ENCODE results near the gene ZFP62. TPM values are rescaled to one million over a fixed set of nuclear protein-coding genes. Genes with fewer than 3 reads are reported as not detected.

ZFP62 gene
- 74.2 TPM for total RNA-seq

DNA sequence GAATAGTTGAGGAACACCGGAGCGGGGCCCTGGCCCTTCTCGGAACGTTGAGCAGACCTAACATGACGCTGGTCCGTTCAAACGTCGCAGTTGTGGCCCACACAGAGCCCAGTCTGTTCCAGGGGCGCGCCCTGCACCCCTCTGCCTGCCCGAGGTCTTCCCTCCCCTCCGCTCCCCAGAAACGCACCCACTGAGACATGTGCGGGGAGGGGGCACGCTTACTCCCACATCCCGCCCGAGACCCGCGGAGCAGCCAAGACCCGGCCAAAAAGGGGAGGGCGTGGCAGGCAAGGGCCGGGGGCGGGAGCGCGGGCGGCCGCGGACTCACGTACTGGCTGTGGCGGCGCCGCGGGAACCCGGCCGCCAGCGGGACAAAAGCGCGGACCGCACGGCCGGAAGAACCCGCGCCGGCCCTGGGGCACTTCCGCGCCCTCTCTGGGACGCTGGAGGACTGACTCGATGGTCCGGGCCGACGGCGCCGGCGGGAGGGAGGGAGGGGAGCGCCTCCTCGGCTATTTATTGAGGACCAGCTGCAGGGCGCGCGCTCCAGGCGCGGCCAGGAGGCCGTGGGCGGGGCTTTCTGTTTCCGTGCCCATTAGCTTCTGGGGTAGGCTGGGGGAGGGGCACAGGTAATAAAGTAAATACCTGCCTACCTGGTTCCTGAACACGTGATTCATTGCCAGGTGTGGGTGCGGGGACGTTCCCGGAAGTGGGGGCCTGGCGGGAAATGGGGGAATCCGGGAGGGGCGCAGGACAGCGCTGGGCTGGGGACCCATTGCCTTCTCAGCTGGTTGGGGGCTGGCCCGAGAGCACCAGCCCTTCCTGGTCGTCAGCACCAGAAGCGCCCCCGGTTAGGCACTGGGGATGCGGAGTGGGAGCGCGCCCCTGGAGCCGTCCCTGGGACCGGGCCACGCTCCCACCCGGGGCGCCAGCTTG is at the start of gene ZFP62:
Gene ZFP62 (minus strand): TSS at position 390 of the 936 bp plus-strand sequence. CDS start 57 bp downstream, at position 333.

GRCh38 chr5:180898621-180899246 is 37.7 kb upstream of the ZFP62 start, which contains the start of gene BTNL8:
Gene BTNL8, plus strand, starts transcription at chr5:180899159. Its CDS starts 152 bp downstream, at chr5:180899311.

GRCh38 chr5:180802325-180803180 is 58.5 kb downstream of the ZFP62 start, which contains the start of gene MGAT1:
Gene MGAT1, minus strand, starts transcription at chr5:180802806. Its CDS starts 9,835 bp downstream, at chr5:180792971.

Small RNA genes lying within 50 kb of the gene (small RNA-seq; reads per million reads assigned to genes)
- not detected for gene RF00019 (ENCODE audit: low replicate concordance)

Other genes with a start within 250 kb of the ZFP62 start
- 3.1 TPM for gene FLT4, start 211.7 kb downstream of the ZFP62 start, total RNA-seq
- gene OR2Y1, start 121.2 kb downstream of the ZFP62 start, total RNA-seq: not detected
- 26.0 TPM for gene MGAT1, start 58.5 kb downstream of the ZFP62 start, total RNA-seq
- gene BTNL8, start 37.9 kb upstream of the ZFP62 start, total RNA-seq: not detected
- gene BTNL3, start 127.6 kb upstream of the ZFP62 start, total RNA-seq: not detected
- 5.6 TPM for gene BTNL9, start 179.0 kb upstream of the ZFP62 start, total RNA-seq

Measured in parietal lobe (tissue), 2 donors.